GM21528 (cell line): ENCODE data around the gene DDX4.

ENCODE experiments used
- ATAC-seq: cut with Tn5 transposase; IDR thresholded peaks from one replicate; pipeline ENCODE4 v1.9.1; 2021; ENCODE audit warnings: mild to moderate bottlenecking, moderate library complexity; ENCODE audit not compliant: unreplicated experiment, low FRiP score

Gene DDX4

DNA sequence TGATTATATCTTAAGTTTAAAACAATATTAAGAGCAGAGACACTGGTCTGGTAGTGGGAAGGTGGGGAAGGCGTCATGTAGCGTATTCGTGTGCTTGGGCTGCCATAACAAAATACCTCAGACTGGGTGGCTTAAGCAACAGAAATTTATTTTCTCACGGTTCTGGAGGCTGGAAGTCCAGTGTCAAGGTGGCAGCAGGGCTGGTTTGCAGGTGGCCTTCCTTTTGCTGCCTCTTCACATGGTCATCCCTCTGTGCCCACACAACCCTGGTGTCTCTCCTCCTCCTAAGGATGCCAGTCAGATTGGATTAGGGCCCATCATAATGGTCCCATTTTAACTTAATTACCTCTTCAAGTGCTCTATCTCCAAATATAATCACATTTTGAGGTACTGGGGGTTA is 122.8 kb downstream of the DDX4 start:
- ATAC-seq, result no peak

DNA sequence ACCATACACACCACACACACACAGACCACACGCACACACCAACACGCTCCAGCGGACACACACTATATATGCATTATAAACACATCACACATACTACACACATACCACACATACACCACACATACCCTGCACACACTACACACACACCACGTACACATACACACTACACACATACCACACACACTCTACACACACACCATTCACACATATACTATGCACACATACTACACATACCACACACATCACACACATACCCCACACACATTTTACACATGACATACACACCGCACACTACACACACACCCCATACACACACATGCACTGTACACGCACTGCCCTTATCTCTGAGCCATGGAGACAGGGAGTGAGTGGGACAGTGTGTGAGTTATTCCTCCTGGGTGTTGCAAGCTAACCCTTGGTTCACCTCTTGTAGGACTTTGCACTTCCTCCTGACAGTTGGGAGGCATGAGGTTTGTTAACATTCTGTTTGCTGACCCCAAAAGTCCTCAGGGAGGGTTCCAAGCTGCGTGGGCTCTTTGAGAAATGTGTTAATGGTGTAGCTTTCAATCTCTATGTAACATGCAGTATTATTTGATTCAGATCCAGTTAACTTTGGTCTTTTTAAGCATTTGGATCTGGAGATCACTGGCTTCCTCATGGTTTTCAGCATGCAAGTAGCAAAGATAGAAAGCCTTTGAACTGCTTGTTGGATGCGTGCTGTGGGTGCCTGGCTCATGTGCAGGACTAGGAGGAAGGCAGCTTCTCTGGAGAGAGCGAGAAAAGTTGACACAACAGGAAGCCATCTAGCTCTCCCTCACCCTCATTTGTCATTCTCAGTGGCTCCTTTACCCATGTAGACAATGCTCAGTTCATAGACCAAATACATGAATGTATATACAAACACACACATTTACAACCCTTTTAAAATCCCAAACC is 127.0 kb downstream of the DDX4 start:
- ATAC-seq, result no peak

DNA sequence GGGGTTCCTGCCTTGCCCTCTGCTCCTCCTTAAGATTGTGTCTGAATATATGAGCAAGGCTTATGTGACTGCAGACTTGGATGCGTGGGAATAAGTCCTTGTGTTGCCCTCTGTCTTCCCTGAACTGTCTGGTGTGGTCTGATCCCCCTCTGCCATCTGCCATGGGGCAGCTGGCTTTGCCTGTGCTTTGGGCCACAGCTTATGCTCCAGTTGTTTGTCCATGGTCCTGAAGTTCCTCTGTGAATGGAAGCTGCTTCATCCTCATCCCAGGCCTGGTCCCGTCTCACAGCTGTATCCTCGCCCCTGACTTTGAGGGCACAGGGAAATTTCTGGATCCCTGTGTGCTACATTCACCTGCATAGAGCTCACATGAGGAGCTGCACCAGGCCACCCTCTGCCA is 128.0 kb downstream of the DDX4 start:
- no peak for ATAC-seq

DNA sequence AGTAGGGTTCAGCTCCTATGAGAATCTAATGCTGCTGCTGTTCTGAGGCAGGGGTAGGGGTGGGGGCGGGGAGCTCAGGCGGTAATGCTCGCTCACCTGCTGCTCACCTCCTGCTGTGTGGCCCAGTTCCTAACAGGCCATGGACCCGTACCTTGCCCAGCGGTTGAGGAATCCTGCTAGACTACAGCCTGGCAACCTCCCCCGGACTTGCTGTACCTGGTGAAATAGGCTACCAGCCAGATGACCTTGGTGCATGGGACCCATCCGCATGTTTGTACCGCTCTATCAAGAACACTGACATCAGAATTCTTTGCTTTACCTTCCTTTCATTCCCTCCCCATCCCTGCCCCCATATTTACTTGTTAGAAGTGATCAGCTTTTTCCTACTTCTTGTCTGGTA is 128.6 kb downstream of the DDX4 start:
- no peak for ATAC-seq
